Fibroblast of skin of left quadriceps (primary cell): Measurements from ENCODE around the gene ATXN2.
A peak's percentile ranks its signal among the peaks of the same experiment; 100 is the strongest.
"Not testable (repeated sequence)": the region's sequence is repeated elsewhere in the genome, so short reads cannot be mapped to it uniquely, and the experiment has no call there.

Source experiments
- DNase-seq, 2 experiments: peaks; one replicate each; pipeline ENCODE4 v3.0.0-alpha.2; 2013; ENCODE audit warnings: low read depth in 2 of 2

ATXN2 gene

DNA sequence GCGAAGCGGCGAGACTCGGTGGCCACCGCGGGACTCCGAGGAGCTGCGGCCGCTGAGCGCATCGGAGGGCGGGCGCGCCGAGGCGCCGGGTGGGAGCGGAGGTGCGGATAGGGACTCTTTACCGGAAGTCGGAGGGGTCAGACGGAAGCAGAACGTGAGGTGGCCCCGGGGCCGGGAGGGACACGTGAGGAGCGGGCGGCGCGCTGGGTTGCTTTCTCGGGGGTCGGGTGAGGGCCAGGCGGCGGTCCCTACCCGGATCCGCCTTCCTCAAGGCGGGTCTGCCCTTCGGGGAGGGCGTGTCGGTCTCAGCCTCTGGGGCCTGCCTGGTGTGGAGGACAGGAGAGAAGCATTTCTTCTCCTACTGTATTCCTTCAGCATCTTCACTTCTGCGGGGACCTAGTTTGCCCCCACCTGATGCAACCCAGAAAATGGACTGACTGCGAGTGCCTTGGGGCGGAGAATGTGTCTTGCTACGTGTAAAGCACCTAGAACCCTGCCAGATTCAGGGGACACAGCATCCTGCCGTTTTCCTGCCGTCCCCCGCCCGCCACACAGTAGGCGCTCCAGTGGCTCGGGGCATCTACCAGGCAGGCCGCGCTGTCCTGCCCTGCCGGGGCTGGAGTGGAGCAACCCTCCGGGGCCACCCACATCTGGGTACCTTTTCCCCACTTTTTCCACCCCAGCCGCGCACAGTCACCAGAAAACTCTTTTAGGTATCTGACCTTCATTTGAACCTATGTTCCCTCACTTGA is 514 bp upstream of the ATXN2 start:
- DNase-seq: peak; percentile 90 to 92

- no peak for DNase-seq
These were observed 1.1 kb downstream of the ATXN2 start for GRCh38 chr12:111597831-111598636.

DNA sequence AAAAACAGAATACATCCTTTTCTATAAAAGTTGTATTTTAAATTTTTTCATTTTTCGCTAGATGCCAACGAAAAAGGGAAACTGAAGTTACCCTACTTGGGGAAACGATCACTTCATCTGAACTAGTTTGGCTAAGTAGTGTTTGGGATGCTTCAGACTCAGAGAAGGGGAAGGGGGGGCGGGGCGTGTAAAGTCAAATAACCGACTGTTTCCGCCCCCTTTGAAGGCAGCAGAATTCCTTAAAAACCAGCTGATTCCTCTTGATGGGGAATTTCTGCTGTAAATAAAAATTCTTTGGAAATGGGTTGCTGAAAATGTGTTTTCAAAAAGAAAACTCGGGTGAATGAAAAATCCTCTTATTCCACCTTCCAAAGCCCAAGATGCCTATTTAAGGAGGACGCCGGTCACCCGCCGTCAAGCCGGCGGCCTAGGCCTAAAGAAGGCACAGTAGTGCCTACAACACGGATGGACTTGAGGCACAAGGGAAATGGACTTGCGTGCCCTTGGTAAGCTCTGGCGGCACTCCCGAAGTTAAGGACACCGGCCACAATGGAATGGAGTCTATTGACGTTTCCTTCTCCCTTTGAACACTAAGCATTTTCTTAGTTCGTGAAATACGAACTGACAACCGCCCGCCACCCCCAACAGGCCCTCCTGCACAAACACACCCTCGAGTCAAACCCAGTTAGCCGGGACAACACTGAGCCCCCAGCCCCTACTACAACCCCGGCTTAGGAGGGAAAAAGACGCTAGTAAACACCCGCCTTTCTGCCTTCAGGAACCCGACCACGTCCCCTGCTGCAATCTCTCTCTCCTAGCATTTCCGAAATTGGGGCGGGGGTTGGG is 1.9 kb downstream of the ATXN2 start:
- DNase-seq: no peak

- not testable (repeated sequence) for DNase-seq
These were observed 3.7 kb downstream of the ATXN2 start for GRCh38 chr12:111595341-111595835.

- not testable (repeated sequence) for DNase-seq
These were observed 7.6 kb downstream of the ATXN2 start for GRCh38 chr12:111591399-111592010.

- no peak for DNase-seq
These were observed 8.6 kb downstream of the ATXN2 start for GRCh38 chr12:111590552-111590951.

DNA sequence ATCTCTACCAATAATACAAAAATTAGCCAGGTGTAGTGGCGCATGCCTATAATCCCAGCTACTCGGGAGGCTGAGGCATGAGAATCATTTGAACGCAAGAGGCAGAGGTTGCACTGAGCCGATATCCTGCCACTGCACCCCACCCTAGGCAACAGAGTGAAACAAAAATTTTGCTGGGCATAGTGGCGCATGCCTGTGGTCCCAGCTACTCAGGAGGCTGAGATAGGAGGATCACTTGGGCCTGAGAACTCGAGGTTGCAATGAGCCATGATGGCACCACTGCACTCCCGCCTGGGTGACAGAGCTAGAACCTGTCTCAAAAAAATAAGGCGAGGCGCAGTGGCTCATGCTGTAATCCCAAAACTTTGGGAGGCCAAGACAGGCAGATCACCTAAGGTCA is 9.5 kb downstream of the ATXN2 start:
- no peak for DNase-seq

- DNase-seq: no peak
These were observed 11.1 kb downstream of the ATXN2 start for GRCh38 chr12:111588010-111588409.

DNA sequence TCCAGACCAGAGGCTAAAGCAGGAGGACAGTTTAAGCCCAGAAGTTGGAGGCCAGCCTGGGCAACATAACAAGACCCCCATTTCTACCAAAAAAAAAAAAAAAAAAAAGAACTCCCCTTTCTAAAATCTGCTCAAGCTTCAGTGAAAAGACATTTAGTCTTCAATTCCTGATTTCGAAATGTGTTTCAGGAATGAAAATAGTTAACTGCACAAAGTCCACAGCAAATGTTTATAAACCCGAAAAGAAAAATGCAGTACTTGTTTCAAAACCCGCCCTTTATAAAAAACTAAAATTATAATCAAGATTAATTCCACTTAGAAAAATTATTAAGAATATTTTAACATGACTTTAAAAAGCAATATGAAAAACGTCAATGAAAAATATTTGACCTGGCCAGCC is 12.1 kb downstream of the ATXN2 start:
- DNase-seq: no peak

DNA sequence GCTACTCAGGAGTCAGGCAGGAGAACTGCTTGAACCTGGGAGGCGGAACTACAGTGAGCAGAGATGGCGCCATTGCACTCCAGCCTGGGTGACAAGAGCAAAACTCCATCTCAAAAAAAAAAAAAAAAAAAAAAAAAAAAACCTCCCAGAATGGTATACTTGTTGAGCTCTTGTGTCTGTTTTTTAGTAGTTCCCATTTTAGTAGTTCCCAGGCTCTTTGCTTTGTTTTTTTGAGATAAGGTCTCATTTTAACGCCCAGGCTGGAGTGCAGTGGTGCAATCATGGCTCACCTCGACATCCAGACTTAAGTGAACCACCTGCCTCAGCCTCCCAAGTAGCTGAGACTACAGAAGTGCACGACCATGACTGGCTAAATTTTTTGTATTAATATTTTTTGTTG is 13.4 kb downstream of the ATXN2 start:
- DNase-seq: no peak

DNA sequence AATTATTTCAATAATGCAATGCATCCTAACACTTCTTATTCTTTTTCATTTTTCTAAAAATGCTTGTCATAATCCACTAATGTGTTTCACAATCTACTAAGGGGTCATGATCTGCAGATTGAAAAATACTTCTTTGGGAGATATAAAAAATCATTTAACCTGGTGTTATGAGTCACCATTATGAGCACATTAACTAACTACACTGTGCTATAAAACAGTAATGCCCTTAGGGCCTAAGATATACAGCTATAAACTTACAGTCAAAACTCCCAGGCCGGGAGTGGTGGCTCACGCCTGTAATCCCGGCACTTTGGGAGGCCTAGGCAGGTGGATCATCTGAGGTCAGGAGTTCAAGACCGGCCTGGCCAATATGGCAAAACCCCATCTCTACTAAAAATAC is 14.2 kb downstream of the ATXN2 start:
- DNase-seq: no peak

- DNase-seq: not testable (repeated sequence)
These were observed 15.6 kb downstream of the ATXN2 start for GRCh38 chr12:111583506-111583905.

GRCh38 chr12:111582133-111582747 is 16.9 kb downstream of the ATXN2 start:
- no peak for DNase-seq

- DNase-seq: no peak
These were observed 17.5 kb downstream of the ATXN2 start for GRCh38 chr12:111581434-111582132.

DNA sequence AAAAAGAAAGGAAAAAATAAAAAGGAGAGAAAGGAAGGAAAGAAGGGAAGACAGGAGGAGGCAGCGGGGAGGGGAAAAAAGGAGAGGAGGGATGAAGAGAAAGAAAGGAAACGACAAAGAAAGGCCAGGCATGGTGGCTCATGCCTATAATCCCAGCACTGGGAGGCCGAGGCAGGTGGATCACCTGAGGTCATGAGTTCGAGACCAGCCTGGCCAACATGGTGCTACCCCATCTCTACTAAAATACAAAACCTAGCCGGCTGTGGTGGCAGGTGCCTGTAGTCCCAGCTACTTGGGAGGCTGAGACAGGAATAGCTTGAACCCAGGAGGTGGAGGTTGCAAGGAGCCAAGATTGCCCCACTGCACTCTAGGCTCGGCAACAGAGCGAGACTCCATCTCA is 18.4 kb downstream of the ATXN2 start:
- DNase-seq: no peak

- no peak for DNase-seq
These were observed 19.0 kb downstream of the ATXN2 start for GRCh38 chr12:111580119-111580425.

DNA sequence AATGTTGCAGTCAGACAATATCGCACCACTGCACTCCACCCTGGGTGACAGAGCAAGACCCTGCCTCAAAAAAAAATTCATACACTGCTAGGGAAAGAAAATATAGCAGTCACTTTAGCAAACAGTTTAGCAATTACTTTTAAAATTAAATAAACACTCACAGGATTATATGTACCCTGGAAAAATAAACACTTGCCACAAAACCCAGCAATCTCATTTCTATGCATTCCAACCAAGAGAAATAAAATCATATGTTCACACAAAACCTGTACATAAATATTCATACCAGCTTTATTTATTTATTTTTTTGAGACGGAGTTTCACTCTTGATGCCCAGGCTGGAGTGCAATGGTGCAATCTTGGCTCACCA is 20.2 kb downstream of the ATXN2 start:
- DNase-seq: no peak

DNA sequence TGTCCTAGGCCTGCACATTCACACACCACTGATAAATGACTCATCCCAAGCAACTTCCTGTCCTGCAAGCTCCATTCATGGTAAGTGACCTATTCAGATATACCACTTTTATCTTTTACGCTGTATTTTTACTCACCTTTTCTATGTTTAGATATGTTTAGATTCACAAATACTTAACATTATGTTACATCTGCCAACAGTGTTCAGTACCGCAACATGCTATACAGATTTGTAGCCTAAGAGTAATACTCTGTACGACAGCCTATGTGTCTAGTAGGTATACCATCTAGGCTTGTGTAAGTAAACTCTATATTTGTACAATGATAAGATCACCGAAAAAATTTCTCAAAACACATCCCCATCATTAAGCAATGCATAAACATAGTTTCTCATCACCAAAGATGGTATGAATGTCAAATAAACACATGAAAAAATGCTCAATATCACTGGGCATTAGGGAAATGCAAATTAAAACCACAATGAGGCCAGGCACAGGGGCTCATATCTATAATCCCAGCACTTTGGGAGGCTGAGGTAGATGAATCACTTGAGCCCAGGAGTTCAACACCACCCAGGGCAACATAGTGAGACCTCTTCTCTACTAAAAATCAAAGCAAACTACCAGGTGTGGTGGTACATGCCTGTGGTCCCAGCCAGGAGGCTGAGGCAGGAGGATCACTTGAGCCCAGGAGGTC is 20.7 kb downstream of the ATXN2 start:
- DNase-seq: no peak

DNA sequence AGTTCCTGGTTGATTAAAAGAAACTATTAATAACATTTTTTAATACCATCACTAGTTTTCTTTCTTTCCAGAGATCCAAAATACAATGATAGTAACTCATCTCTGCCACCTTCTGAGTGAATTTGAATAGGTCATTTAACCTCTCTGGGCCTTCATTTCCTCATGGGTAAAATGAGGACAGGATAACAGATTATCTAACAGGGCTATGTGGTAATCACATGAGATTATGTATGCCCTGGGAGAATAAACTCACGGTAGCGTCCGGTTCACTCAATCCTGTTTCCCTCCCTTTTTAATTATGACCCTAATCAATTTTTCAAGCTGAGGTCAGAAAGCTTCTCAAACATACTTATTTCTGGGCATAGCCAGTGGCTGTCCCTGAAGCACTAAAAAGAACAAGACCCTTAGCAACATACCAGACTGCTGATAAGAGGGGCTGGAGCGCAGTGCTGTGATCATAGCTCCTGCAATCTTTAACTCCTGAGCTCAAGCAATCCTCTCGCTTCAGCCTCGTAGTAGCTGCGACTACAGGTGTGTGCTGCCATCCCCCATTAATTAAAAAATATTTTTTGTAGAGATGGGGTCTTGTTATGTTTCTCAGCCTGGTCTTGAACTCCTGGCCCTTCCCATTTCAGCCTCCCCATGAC is 24.2 kb downstream of the ATXN2 start:
- no peak for DNase-seq

DNA sequence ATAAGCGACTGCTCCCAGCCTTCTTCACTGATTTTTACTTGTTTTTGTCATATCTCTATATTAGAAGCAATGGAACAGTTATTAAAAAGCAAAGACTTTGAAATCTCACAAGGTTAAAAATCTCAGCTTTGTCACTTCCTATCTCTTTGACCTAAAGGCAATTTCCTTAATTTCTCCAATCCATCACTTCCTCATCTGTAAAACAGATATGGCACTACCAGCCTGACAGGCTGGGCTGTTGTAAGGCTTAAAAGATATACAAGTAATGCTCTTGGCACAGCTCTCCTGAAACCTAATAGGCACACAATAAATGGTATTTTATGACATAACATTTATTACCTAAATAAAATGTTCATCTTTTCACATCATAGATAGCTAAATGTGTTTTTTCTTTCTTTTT is 25.6 kb downstream of the ATXN2 start:
- no peak for DNase-seq
